ENCODE data around the gene RANBP1. TPM values are rescaled to one million over a fixed set of nuclear protein-coding genes. Genes with fewer than 3 reads are reported as not detected.

RANBP1 gene
- total and polyA plus RNA-seq, 2 of the 4 experiments (the other 2 are of a cell fraction) = 173 to 376 TPM

DNA sequence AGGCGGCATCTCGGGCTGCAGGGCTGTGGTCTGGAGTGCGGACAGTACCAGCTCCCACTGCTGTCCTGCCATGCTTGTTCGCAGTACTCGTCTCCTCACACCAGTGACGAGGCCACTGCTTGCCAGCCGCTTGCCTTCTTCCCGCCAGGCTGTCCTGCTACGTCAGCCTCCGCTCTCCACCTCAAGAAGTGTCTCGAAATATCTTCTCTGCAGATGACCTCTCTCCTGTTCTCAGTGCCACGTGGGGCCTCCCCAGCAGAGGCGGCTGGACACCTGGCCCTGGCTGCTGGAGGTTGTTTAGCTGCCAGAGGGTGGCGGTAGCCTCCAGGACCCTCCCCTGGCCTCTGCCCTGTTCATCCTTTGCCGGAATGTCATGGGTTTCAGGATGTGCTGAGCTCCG, 38.0 kb downstream of the RANBP1 start:
- peak overlapping the region; percentile 67 for H2AFZ ChIP-seq (replicated peaks; ENCODE audit: low read length, poor library complexity)
- no TSS peak for BruUV-seq (replicated peaks)
- no peak overlapping the region; the same call in 1 of the 2 replicates for H3K9ac ChIP-seq (ENCODE audit: low read depth, low read length)
- H2BK20ac ChIP-seq (ENCODE audit: low read depth, low read length) = no peak overlapping the region
- in situ Hi-C loops (cut with MboI; ENCODE audit: low sequenced_read_pairs) = loop anchor here (10.0 kb wide), 1 partner anchor 301 kb away; no protein-coding TSS in a partner anchor
- peak overlapping the region; percentile 50 for H3K14ac ChIP-seq (replicated peaks; ENCODE audit: low read depth, low read length)
- no peak overlapping the region for H4K5ac ChIP-seq (ENCODE audit: low read depth, low read length)
- intact Hi-C loops (cut with micrococcal nuclease) = no loop called here
- peaks cover 8% of the 10 kb centered on the region for H3K4me1 ChIP-seq (ENCODE audit: control insufficient read depth, insufficient read depth, low read length)
- peak; percentile 20 for DNase-seq
- H4K91ac ChIP-seq (ENCODE audit: insufficient read depth, low read depth, low read length) = no peak overlapping the region
- H2BK15ac ChIP-seq (ENCODE audit: low read depth, low read length) = no peak overlapping the region
- peak overlapping the region; percentile 25 for H3K4ac ChIP-seq (ENCODE audit: low read depth, low read length)
- peaks cover 4% of the 10 kb centered on the region; the same call in 1 of the 2 replicates for H3K27me3 ChIP-seq (ENCODE audit: control insufficient read depth, insufficient read depth, low read length)
- peaks cover 11% of the 10 kb centered on the region; the same call in 1 of the 2 replicates for H4K20me1 ChIP-seq (ENCODE audit: insufficient read depth, low read length)
- no peak overlapping the region for H2BK120ac ChIP-seq (ENCODE audit: low read depth, low read length)
- no peaks in the 10 kb centered on the region for H3K9me1 ChIP-seq (ENCODE audit: insufficient read depth, low read length)
- ChIA-PET POLR2A (ENCODE audit: unreplicated experiment) (no interaction called here), CTCF (no interaction called here)
- peak overlapping the region in 1 of 2 experiments; percentile 21; a peak in 1 of 4 replicates for H4K8ac ChIP-seq (ENCODE audit: low read depth in 2 of 2, low read length in 2 of 2)
- 40% methylated on average over 5 of the region's 16 CpGs; no CpG with 5 or more reads in 1 of the 2 experiments for WGBS, 2 experiments (ENCODE audit: extremely low coverage in 2 of 2, insufficient read length in 1 of 2)
- peak overlapping the region; percentile 5; the same call in 1 of the 2 replicates for H3K4me2 ChIP-seq (ENCODE audit: low read depth, low read length)
- no peak overlapping the region for H2BK5ac ChIP-seq (ENCODE audit: low read depth, low read length, poor library complexity, severe bottlenecking)
- H3K79me1 ChIP-seq (ENCODE audit: low read depth in 1 of 2, low read length in 2 of 2) = no peaks in the 10 kb centered on the region
- H3K4me3 ChIP-seq (ENCODE audit: insufficient read depth, low read depth, low read length) = no peak overlapping the region
- no peaks in the 10 kb centered on the region for H3K36me3 ChIP-seq (ENCODE audit: control insufficient read depth, insufficient read depth, low read length)
- dilution Hi-C loops (cut with HindIII; ENCODE audit: low sequenced_read_pairs, unreplicated experiment) = no loop called here
- H2AK9ac ChIP-seq (replicated peaks; ENCODE audit: low read depth, low read length, poor library complexity) = peak overlapping the region; percentile 61
- TF ChIP-seq CEBPB (IDR thresholded peaks at IDR 0.05; ENCODE audit: low read depth, low read length) (no peak), MXI1 (IDR thresholded peaks at IDR 0.05; ENCODE audit: borderline replicate concordance, low read depth, low read length) (no peak), BHLHE40 (IDR thresholded peaks at IDR 0.05; ENCODE audit: low read depth, low read length) (no peak), POLR2A (IDR thresholded peaks at IDR 0.05; ENCODE audit: low read depth, low read length) (no peak), SMC3 (IDR thresholded peaks at IDR 0.05; ENCODE audit: low read depth, low read length) (no peak)
- TF ChIP-seq, protein P1, sequence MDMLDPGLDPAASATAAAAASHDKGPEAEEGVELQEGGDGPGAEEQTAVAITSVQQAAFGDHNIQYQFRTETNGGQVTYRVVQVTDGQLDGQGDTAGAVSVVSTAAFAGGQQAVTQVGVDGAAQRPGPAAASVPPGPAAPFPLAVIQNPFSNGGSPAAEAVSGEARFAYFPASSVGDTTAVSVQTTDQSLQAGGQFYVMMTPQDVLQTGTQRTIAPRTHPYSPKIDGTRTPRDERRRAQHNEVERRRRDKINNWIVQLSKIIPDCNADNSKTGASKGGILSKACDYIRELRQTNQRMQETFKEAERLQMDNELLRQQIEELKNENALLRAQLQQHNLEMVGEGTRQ (IDR thresholded peaks at IDR 0.05; ENCODE audit: low read depth, low read length) = no peak
- no peaks in the 10 kb centered on the region for H3K9me3 ChIP-seq (ENCODE audit: control insufficient read depth, insufficient read depth, low read length)
- no peak overlapping the region for H3K27ac ChIP-seq (ENCODE audit: insufficient read depth, low read length)
- H3K18ac ChIP-seq (ENCODE audit: low read depth, low read length) = no peak overlapping the region
- H3K56ac ChIP-seq (ENCODE audit: extremely low read depth, insufficient read depth, low read length) = no peak overlapping the region
- no peak overlapping the region for H3K23ac ChIP-seq (ENCODE audit: low read depth, low read length)
- peak; percentile 27; the same call in 1 of the 2 replicates for ATAC-seq (ENCODE audit: low read depth)
- H2AK5ac ChIP-seq (ENCODE audit: low read depth, low read length) = peak overlapping the region; percentile 27; the same call in 1 of the 2 replicates

Data from IMR-90 (cell line).